DOHH2 (cell line): Measurements from ENCODE around the gene LUC7L3.

Experiments
- H3F3A ChIP-seq: fragments of 200-600 bp; sonication (generic), shearing (Covaris generic); 2 replicates; pipeline ENCODE4 v1.6.0; 2016; ENCODE audit warnings: antibody characterized with exemption, mild to moderate bottlenecking; ENCODE audit not compliant: control insufficient read depth, insufficient read depth
- H3K27ac ChIP-seq: fragments of 200-600 bp; sonication (generic); 2 replicates; pipeline ENCODE4 v1.5.1; 2014; ENCODE audit warnings: low read depth, mild to moderate bottlenecking, low read length, moderate library complexity
- H3K27me3 ChIP-seq: fragments of 200-600 bp; sonication (generic); 2 replicates; pipeline ENCODE4 v1.6.1; 2014; ENCODE audit warnings: mild to moderate bottlenecking, low read length, mixed read lengths; ENCODE audit not compliant: control insufficient read depth
- H3K36me3 ChIP-seq: fragments of 200-600 bp; sonication (generic); 2 replicates; pipeline ENCODE4 v1.6.1; 2014; ENCODE audit warnings: mild to moderate bottlenecking, low read length, moderate library complexity, mixed read lengths; ENCODE audit not compliant: control insufficient read depth
- H3K4me1 ChIP-seq: fragments of 200-600 bp; sonication (generic); 2 replicates; pipeline ENCODE4 v1.6.1; 2014; ENCODE audit warnings: mild to moderate bottlenecking, low read length, mixed read lengths; ENCODE audit not compliant: control insufficient read depth
- H3K4me2 ChIP-seq: fragments of 200-600 bp; sonication (generic); 2 replicates; pipeline ENCODE4 v1.6.0; 2014; ENCODE audit warnings: mild to moderate bottlenecking, low read length, moderate library complexity
- H3K4me3 ChIP-seq: fragments of 200-600 bp; sonication (generic); 2 replicates; pipeline ENCODE4 v1.5.1; 2014; ENCODE audit warnings: mild to moderate bottlenecking, low read length, mixed read lengths
- H3K79me2 ChIP-seq: fragments of 200-600 bp; sonication (generic); 2 replicates; pipeline ENCODE4 v1.6.1; 2014; ENCODE audit warnings: mild to moderate bottlenecking, low read length, mixed read lengths; ENCODE audit not compliant: control insufficient read depth
- H3K9me2 ChIP-seq: fragments of 200-600 bp; sonication (generic); replicated peaks from 2 replicates; pipeline ENCODE4 v1.6.1; 2014; ENCODE audit warnings: mild to moderate bottlenecking, low read length, mixed read lengths; ENCODE audit not compliant: control insufficient read depth
- H3K9me3 ChIP-seq: fragments of 200-600 bp; sonication (generic); 2 replicates; pipeline ENCODE4 v1.6.1; 2014; ENCODE audit warnings: antibody characterized with exemption, low read length, mixed read lengths; ENCODE audit not compliant: control insufficient read depth, insufficient read depth
- H4K20me1 ChIP-seq: fragments of 200-600 bp; sonication (generic); 2 replicates; pipeline ENCODE4 v1.6.0; 2014; ENCODE audit warnings: low read depth, mild to moderate bottlenecking, antibody characterized with exemption, low read length, moderate library complexity; ENCODE audit not compliant: control insufficient read depth, insufficient read depth
- EZH2phosphoT487 ChIP-seq: fragments of 200-600 bp; sonication (generic); IDR thresholded peaks from 2 replicates; pipeline ENCODE4 v1.6.1; 2017; ENCODE audit warnings: borderline replicate concordance, mild to moderate bottlenecking, antibody characterized with exemption, low read length, moderate library complexity, mixed read lengths
- TF ChIP-seq, protein P1 (sequence below): fragments of 200-600 bp; sonication (generic); IDR thresholded peaks from one replicate; pipeline ENCODE4 v1.5.1; 2014; ENCODE audit warnings: antibody characterized with exemption, mild to moderate bottlenecking, low read depth, low read length; ENCODE audit not compliant: poor library complexity, severe bottlenecking

Gene LUC7L3

DNA sequence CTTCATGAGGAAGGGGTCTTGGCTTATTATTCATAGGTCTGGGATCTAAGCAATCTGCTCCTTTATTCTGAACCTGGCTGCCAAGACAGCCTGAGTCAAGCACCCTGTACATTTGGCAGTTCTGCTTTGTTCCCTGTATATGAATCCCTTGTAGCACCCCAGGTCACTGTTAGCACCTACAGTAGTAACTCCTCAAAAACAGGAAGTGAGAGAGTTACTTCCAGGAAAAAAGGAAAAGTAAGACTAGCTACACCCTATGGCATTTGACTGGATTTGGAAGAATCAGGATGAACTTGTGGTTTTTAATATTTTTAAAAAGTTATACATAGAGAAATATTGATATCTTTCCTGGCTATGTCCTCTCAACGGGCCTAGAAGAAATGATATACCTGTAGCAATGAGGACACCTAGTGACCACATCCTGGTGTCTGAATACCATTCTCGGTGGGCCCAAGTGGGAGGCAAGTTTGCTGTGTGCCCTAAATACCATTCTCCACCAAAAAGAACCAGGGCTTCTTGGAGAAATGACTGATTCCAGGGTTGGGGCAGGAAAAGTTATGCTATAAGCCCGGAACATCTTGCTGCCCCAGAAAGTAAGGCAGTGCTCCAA is 21.6 kb upstream of the LUC7L3 start:
- H3K79me2 ChIP-seq: peaks cover 23% of the 10 kb centered on the region

DNA sequence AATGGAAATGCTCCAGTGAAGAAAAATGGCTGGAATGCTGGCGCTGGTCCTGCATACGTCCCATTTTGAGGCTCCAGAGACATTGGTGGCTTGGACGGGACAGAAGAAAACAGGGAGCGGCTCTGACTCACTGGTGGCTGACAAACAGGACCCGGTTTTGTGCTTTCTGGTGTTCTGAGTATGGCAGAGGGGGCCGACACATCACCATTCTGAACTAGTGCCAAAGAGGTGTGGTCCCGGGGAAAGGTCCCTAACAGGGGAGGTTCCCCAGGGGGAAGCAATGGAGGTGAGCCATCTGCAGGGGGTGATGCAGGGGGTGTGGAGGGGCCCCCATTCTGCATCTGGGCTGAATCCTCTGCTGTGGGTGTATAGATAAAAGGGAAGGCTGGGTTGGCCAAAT is 20.0 kb upstream of the LUC7L3 start:
- peaks cover 40% of the 10 kb centered on the region for H3K79me2 ChIP-seq
- H3K27ac ChIP-seq: no peak overlapping the region
- H3F3A ChIP-seq: 0 out of 2 replicates have a peak, but pooled peaks cover 5% of the 10 kb centered on the region
- no peaks in the 10 kb centered on the region for H3K27me3 ChIP-seq
- H3K9me2 ChIP-seq: no peaks in the 10 kb centered on the region
- H3K4me2 ChIP-seq: no peak overlapping the region
- H3K4me3 ChIP-seq: no peak overlapping the region
- H4K20me1 ChIP-seq: no peaks in the 10 kb centered on the region; the same call in 1 of the 2 replicates
- H3K4me1 ChIP-seq: no peaks in the 10 kb centered on the region
- TF ChIP-seq EZH2phosphoT487: no peak
- TF ChIP-seq, protein P1, sequence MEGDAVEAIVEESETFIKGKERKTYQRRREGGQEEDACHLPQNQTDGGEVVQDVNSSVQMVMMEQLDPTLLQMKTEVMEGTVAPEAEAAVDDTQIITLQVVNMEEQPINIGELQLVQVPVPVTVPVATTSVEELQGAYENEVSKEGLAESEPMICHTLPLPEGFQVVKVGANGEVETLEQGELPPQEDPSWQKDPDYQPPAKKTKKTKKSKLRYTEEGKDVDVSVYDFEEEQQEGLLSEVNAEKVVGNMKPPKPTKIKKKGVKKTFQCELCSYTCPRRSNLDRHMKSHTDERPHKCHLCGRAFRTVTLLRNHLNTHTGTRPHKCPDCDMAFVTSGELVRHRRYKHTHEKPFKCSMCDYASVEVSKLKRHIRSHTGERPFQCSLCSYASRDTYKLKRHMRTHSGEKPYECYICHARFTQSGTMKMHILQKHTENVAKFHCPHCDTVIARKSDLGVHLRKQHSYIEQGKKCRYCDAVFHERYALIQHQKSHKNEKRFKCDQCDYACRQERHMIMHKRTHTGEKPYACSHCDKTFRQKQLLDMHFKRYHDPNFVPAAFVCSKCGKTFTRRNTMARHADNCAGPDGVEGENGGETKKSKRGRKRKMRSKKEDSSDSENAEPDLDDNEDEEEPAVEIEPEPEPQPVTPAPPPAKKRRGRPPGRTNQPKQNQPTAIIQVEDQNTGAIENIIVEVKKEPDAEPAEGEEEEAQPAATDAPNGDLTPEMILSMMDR: no peak
- H3K36me3 ChIP-seq: peaks cover 89% of the 10 kb centered on the region
- H3K9me3 ChIP-seq: no peaks in the 10 kb centered on the region

More for the DNA sequence above, 21.6 kb upstream of the LUC7L3 start:
- Histone ChIP-seq H4K20me1 (no peaks in the 10 kb centered on the region; the same call in 1 of the 2 replicates), H3K9me3 (no peaks in the 10 kb centered on the region), H3F3A (0 out of 2 replicates have a peak, but pooled peaks cover 5% of the 10 kb centered on the region), H3K27ac (no peak overlapping the region), H3K9me2 (no peaks in the 10 kb centered on the region), H3K4me1 (no peaks in the 10 kb centered on the region), H3K27me3 (no peaks in the 10 kb centered on the region), H3K4me2 (no peak overlapping the region), H3K4me3 (no peak overlapping the region), H3K36me3 (peaks cover 85% of the 10 kb centered on the region)
- TF ChIP-seq, protein P1: no peak
- TF ChIP-seq EZH2phosphoT487: no peak

DNA sequence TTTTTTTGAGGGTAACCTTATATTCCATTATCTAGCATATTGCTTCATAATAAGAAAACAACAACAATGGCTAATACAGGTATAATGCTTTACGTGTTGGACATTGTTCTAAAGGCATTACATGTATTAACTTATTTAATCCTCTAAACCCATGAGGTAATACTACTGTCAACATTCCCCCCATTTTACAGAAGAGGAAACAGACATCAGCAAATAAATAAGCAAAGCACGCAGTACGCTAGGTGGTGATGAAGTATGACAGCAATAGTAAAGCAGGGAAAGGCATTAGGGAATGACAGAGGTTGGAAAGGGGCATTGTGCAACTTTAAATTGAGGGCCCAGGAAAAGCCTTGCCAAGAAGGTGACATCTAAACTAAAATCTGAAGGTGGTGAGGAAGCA is 16.2 kb upstream of the LUC7L3 start:
- H3K4me3 ChIP-seq: no peak overlapping the region
- no peaks in the 10 kb centered on the region; the same call in 1 of the 2 replicates for H4K20me1 ChIP-seq
- no peaks in the 10 kb centered on the region for H3K27me3 ChIP-seq
- H3K4me2 ChIP-seq: no peak overlapping the region
- peaks cover 7% of the 10 kb centered on the region; the same call in 1 of the 2 replicates for H3F3A ChIP-seq
- H3K9me3 ChIP-seq: no peaks in the 10 kb centered on the region
- peaks cover 73% of the 10 kb centered on the region for H3K36me3 ChIP-seq
- peaks cover 76% of the 10 kb centered on the region for H3K79me2 ChIP-seq
- H3K4me1 ChIP-seq: peaks cover 12% of the 10 kb centered on the region
- H3K9me2 ChIP-seq: no peaks in the 10 kb centered on the region
- no peak for TF ChIP-seq EZH2phosphoT487
- TF ChIP-seq, protein P1: no peak
- H3K27ac ChIP-seq: no peak overlapping the region
